Embryonic facial prominence (tissue), 1 donor: ENCODE data around the gene SLC6A20.

Experiments
- DNase-seq: peaks from one replicate; pipeline ENCODE4 v3.0.0-alpha.2; 2016; ENCODE audit errors: extremely low spot score

SLC6A20 gene

GRCh38 chr3:45795882-45796765 is at the start of gene SLC6A20:
SLC6A20 (minus strand) TSS chr3:45796536; CDS start chr3:45796419, 117 bp downstream.
- DNase-seq = no peak

GRCh38 chr3:45844616-45845015 is 48.3 kb upstream of the SLC6A20 start:
- no peak for DNase-seq

GRCh38 chr3:45842851-45843625 is 46.7 kb upstream of the SLC6A20 start:
- DNase-seq = no peak

GRCh38 chr3:45841757-45842491 is 45.6 kb upstream of the SLC6A20 start, which contains the start of gene LZTFL1:
LZTFL1 (minus strand) TSS chr3:45842119; CDS start chr3:45841991, 128 bp downstream.
- peak; percentile 95 for DNase-seq

GRCh38 chr3:45841420-45841756 is 45.1 kb upstream of the SLC6A20 start:
- DNase-seq = no peak

GRCh38 chr3:45838466-45838865 is 42.1 kb upstream of the SLC6A20 start:
- DNase-seq = no peak

- no peak for DNase-seq
These were observed 36.4 kb upstream of the SLC6A20 start for GRCh38 chr3:45832699-45833098.

- DNase-seq = no peak
These were observed 33.8 kb upstream of the SLC6A20 start for GRCh38 chr3:45830121-45830520.

GRCh38 chr3:45826908-45827307 is 30.6 kb upstream of the SLC6A20 start:
- no peak for DNase-seq

- no peak for DNase-seq
These were observed 30.0 kb upstream of the SLC6A20 start for GRCh38 chr3:45826321-45826720.

GRCh38 chr3:45821127-45821526 is 24.8 kb upstream of the SLC6A20 start:
- no peak for DNase-seq

GRCh38 chr3:45819543-45819942 is 23.2 kb upstream of the SLC6A20 start:
- no peak for DNase-seq

- no peak for DNase-seq
These were observed 21.6 kb upstream of the SLC6A20 start for GRCh38 chr3:45817831-45818522.

- DNase-seq = no peak
These were observed 20.2 kb upstream of the SLC6A20 start for GRCh38 chr3:45816544-45816943.

- no peak for DNase-seq
These were observed 18.0 kb upstream of the SLC6A20 start for GRCh38 chr3:45814322-45814721.

GRCh38 chr3:45807681-45808540 is 11.6 kb upstream of the SLC6A20 start:
- no peak for DNase-seq

GRCh38 chr3:45807133-45807532 is 10.8 kb upstream of the SLC6A20 start:
- DNase-seq = no peak

GRCh38 chr3:45806072-45806471 is 9.7 kb upstream of the SLC6A20 start:
- no peak for DNase-seq

GRCh38 chr3:45803252-45803935 is 7.1 kb upstream of the SLC6A20 start:
- DNase-seq = no peak

GRCh38 chr3:45802146-45802545 is 5.8 kb upstream of the SLC6A20 start:
- no peak for DNase-seq
